A549 (cell line): ENCODE data around the gene EVA1C. TPM values are rescaled to one million over a fixed set of nuclear protein-coding genes. Genes with fewer than 3 reads are reported as not detected.

ENCODE experiments used
- ATAC-seq, 2 experiments: fragments of 200-7000 bp in 1 of 2; fragments of >200 bp in 1 of 2; cut with Nextera tagmentation in 1 of 2; cut with Tn5 transposase in 1 of 2; 3 replicates each; pipeline versions ENCODE4 v1.8.0 to v1.9.1; 2018 to 2020; ENCODE audit warnings: mild to moderate bottlenecking in 1 of 2, moderate library complexity in 1 of 2
- CTCF ChIA-PET: fragments of 300-600 bp; sonication (Branson Sonifier 250); formaldehyde crosslinking; extraction: SDS; loops from one replicate; lab custom pipeline; 2021; ENCODE audit warnings: antibody characterized with exemption, inconsistent platforms; lab: Yijun Ruan, JAX
- POLR2A ChIA-PET: fragments of 350-600 bp; formaldehyde crosslinking; extraction: SDS; loops from one replicate; lab custom pipeline; 2021; ENCODE audit warnings: antibody characterized with exemption, inconsistent platforms; lab: Yijun Ruan, JAX
- DNase-seq, 2 experiments: peaks; one replicate each; pipeline versions ENCODE4 v3.0.0 to v3.0.0-alpha.2; 2011 to 2016; ENCODE audit warnings: low read depth in 1 of 2, low spot score in 1 of 2
- FAIRE-seq: peaks from 2 replicates; lab custom pipeline; 2011; peaks lifted over from hg19 to GRCh38; lab: Jason Lieb, UNC
- H3K27ac ChIP-seq, 2 experiments: fragments of >200 bp; sonication (Bioruptor Twin); formaldehyde crosslinking; 3 replicates each; pipeline ENCODE4 v1.5.1; 2016 to 2017
- H3K4me1 ChIP-seq: fragments of >200 bp; sonication (Bioruptor Twin); formaldehyde crosslinking; 3 replicates; pipeline ENCODE4 v1.6.1; 2016
- H3K4me2 ChIP-seq: fragments of >200 bp; sonication (Bioruptor Twin); formaldehyde crosslinking; 3 replicates; pipeline ENCODE4 v1.6.1; 2016
- H3K4me3 ChIP-seq: fragments of >200 bp; sonication (Bioruptor Twin); formaldehyde crosslinking; 3 replicates; pipeline ENCODE4 v1.5.1; 2016
- H3K9me3 ChIP-seq: fragments of >200 bp; sonication (Bioruptor Twin); formaldehyde crosslinking; 3 replicates; pipeline ENCODE4 v1.6.1; 2016
- EHF ChIP-seq: fragments of 250-450 bp; sonication (Bioruptor Pico); IDR thresholded peaks from 2 replicates; pipeline ENCODE4 v1.5.0; 2020; ENCODE audit warnings: mild to moderate bottlenecking
- EP300 ChIP-seq, 2 experiments: fragments of >200 bp; sonication (Bioruptor Twin); formaldehyde crosslinking; IDR thresholded peaks; 2 replicates in 1 of 2; 3 replicates in 1 of 2; pipeline ENCODE4 v1.6.1; 2016 to 2017
- HOXB13 ChIP-seq: fragments of 250-450 bp; sonication (Bioruptor Pico); IDR thresholded peaks from 2 replicates; pipeline ENCODE4 v1.5.0; 2020; ENCODE audit warnings: low read depth, mild to moderate bottlenecking, moderate library complexity
- HOXB5 ChIP-seq: fragments of 250-450 bp; sonication (Bioruptor Pico); IDR thresholded peaks from 2 replicates; pipeline ENCODE4 v1.5.0; 2020; ENCODE audit warnings: mild to moderate bottlenecking, moderate library complexity
- JUN ChIP-seq, 2 experiments: fragments of >200 bp; sonication (Bioruptor Twin); formaldehyde crosslinking; IDR thresholded peaks; 2 replicates in 1 of 2; 3 replicates in 1 of 2; pipeline ENCODE4 v1.6.1; 2016 to 2017
- MYC ChIP-seq: IDR thresholded peaks from 2 replicates; pipeline ENCODE4 v1.6.1; 2012; ENCODE audit warnings: mild to moderate bottlenecking, inconsistent platforms, low read length, improper control_type of control experiment, borderline replicate concordance
- NR3C1 ChIP-seq: fragments of >200 bp; sonication (Bioruptor Twin); formaldehyde crosslinking; IDR thresholded peaks from 3 replicates; pipeline ENCODE4 v1.6.1; 2017
- RCOR1 ChIP-seq: fragments of 150-350 bp; IDR thresholded peaks from 2 replicates; pipeline ENCODE4 v1.6.1; 2014; ENCODE audit warnings: antibody characterized with exemption, low read length, low read depth
- RFX5 ChIP-seq: fragments of 450-650 bp; IDR thresholded peaks from 2 replicates; pipeline ENCODE4 v1.7.1; 2014; ENCODE audit warnings: antibody characterized with exemption, mild to moderate bottlenecking, moderate library complexity
- SREBF2 ChIP-seq: fragments of 450-650 bp; IDR thresholded peaks from 2 replicates; pipeline ENCODE4 v1.6.1; 2014; ENCODE audit warnings: mild to moderate bottlenecking, moderate library complexity
- ZSCAN20 ChIP-seq: fragments of 250-450 bp; sonication (Bioruptor Pico); IDR thresholded peaks from 2 replicates; pipeline ENCODE4 v1.8.0; 2022; ENCODE audit warnings: mild to moderate bottlenecking, moderate library complexity
- WGBS: methylation state at CpG from one replicate; pipeline ENCODE4 v1.1.6; 2017; ENCODE audit errors: missing lambda C conversion rate; 5-methylcytosine and 5-hydroxymethylcytosine counted together
- polyA plus RNA-seq, 4 experiments: library from polyadenylated mRNA; depleted of rRNA in 3 of 4; stranded (reverse); fragments of >200 nt; fragmentation: RNase III in 1 of 4; extraction: RNeasy Plus Mini Kit Qiagen cat#74134 plus additional on column Dnase treatment in 1 of 4; gene quantifications; 2 replicates in 3 of 4; 3 replicates in 1 of 4; pipeline ENCODE4 v1.2.3, GENCODE V29; 2011 to 2017
- TF ChIP-seq, protein P1 (sequence below): fragments of 150-350 bp; IDR thresholded peaks from 2 replicates; pipeline ENCODE4 v1.6.1; 2014; ENCODE audit warnings: low read depth, mild to moderate bottlenecking, low read length

EVA1C gene
- polyA plus RNA-seq, 2 of the 4 experiments (the other 2 are of a cell fraction), result 41.1 to 48.0 TPM

DNA sequence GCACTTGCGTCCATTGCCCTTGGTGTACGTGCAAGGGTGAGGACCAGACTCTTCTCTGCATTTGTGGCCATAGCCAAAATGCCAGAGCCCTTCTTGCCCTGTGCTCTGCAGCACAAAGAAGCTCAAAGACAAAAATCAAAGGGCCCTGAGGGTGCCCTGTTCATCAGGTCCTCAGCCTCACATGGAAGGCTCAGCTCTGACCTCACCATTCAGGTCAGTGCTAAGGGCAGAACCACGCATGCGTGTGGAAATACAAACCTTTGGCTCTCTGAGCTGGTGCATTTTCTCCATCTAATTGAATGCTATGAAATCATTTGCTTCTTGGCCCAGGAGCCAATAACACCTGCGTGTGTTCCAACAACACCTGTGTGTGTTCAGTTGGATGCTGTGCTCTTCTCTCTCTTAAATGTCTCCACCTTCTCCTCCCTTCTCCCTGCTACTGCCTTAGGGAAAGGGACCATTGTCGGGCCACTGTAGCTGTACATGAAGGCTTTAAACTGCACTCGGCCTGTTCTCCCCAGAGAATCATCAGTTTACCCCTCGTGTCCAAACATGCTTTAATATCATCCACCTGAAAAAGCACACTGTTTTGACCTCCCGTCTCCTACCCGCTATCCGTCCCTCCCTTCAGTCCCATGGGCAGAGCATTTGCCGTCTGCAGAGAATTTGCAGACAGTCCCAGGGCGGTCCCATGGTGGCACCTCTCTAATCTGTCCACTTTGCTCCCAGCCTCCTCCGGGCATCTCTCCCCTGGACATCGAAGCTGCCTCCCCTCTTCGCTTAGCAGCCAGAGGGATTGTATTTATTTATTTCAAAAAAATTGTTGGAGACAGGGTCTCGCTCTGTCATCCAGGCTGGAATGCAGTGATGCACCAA is 60.6 kb downstream of the EVA1C start:
- TF ChIP-seq HOXB5, result no peak
- no peak for TF ChIP-seq SREBF2
- no peak for TF ChIP-seq RCOR1
- TF ChIP-seq EHF (CRISPR knock-in tag), result no peak
- TF ChIP-seq, protein P1, sequence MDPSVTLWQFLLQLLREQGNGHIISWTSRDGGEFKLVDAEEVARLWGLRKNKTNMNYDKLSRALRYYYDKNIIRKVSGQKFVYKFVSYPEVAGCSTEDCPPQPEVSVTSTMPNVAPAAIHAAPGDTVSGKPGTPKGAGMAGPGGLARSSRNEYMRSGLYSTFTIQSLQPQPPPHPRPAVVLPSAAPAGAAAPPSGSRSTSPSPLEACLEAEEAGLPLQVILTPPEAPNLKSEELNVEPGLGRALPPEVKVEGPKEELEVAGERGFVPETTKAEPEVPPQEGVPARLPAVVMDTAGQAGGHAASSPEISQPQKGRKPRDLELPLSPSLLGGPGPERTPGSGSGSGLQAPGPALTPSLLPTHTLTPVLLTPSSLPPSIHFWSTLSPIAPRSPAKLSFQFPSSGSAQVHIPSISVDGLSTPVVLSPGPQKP, result no peak
- Histone ChIP-seq H3K9me3 (no peaks in the 10 kb centered on the region), H3K4me1 (peaks cover 40% of the 10 kb centered on the region), H3K4me3 (no peak overlapping the region), H3K27ac (peak overlapping the region; percentile 24 to 88; a peak in 4 of 6 replicates), H3K4me2 (no peak overlapping the region)
- no peak for FAIRE-seq
- ChIA-PET CTCF (interaction anchor here (0.9 to 2.6 kb wide), 4 partner anchors 58 to 128 kb away, joined by 3 to 8 read pairs (median 5); no protein-coding TSS in a partner anchor), POLR2A (no interaction called here)
- 92% methylated on average over 17 of the region's 17 CpGs for WGBS
- no peak for DNase-seq
- ATAC-seq, result no peak

DNA sequence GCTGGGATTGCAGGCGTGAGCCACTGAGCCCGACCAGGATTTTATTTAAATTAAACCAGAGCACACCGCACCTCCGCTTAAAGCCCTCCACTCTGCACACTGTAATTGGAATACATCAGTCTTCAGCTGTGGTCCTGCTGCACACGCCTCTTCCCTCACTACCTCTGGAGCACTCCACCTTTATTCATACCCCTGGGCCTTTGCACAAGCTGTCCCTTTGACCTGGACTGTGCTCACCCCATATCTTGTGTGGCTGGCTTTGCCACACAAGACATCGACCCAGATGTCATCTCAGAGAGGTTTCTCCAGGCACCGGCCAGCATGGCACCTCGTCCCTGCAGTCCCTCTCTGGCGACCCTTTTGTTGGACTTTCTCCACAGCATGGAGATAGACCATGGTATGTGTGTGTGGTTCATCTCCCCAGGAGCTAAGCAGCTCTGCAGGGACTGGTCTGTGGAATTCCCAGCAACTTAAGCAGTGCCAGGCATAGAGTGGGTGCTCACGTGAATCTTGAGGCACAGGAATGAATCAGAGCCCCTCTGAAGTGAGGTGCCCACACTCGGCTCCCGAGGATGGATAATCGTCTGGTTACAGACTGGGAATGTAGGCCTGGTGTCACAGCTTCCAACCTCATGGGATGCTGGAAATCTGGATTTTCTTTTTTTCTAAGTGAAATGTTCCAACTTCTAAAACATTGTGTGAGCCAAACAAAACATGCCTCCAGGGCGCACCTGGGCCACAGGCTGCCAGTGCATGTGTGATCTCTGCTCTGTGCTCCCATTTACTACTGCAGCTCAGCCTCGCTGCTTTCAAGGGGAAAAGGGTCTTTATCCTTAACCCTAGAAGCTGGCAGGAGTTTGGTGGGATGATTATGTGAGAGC is 61.9 kb downstream of the EVA1C start:
- Histone ChIP-seq H3K4me1 (peaks cover 42% of the 10 kb centered on the region), H3K9me3 (no peaks in the 10 kb centered on the region), H3K27ac (peak overlapping the region; percentile 75 to 88), H3K4me2 (peak overlapping the region; percentile 72), H3K4me3 (no peak overlapping the region)
- FAIRE-seq (no peak), DNase-seq (no peak), ATAC-seq (no peak; a peak in 1 of 6 replicates)
- CTCF ChIA-PET, result interaction anchor here (0.6 to 2.6 kb wide), 7 partner anchors 18 to 126 kb away, joined by 3 to 8 read pairs (median 3); no protein-coding TSS in a partner anchor
- TF ChIP-seq JUN (IDR thresholded peaks at IDR 0.05) (0 out of 5 replicates have a peak, but pooled peaks of 1 of the 2 experiments have one; percentile 28), ZSCAN20 (CRISPR knock-in tag) (no peak), NR3C1 (no peak), RFX5 (no peak), MYC (no peak)
- POLR2A ChIA-PET, result interaction anchor here (1.3 kb wide), 1 partner anchor 11 kb away, joined by 10 read pairs; no protein-coding TSS in a partner anchor
- WGBS, result 86% methylated on average over 15 of the region's 15 CpGs

DNA sequence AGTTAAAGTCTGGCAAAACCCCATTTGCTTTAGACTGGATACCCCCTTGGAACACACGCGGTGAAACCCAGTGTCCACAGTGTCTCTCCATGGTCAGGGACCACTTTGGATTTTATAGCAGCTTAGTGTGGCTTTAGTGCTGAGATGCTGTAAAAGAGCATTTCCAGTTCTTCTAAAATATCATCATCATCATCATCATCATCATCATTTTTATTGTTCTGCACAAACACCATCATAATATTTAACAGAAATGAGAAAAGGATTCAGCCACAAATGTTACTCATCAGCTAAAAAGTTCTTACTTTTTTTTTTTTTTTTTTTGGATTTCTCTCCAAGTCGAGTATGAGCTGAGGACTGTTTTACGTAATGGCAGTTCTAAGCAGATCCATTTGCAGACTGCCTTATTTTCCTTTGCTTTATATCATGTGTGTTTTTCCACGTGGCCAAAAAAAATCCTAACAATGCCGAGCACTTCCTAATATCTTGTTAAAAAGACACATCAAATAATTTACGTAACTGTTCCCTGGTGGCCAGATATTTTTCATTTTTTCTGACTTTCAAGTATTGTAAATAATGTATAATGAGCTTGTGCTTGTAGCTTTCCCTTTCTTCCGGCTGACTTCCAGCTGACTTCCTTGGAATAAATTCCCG is 62.8 kb downstream of the EVA1C start:
- ChIA-PET POLR2A (interaction anchor here (0.8 to 1.3 kb wide), 2 partner anchors 11 to 64 kb away, joined by 3 to 10 read pairs; no protein-coding TSS in a partner anchor), CTCF (interaction anchor here (0.6 to 2.6 kb wide), 7 partner anchors 19 to 126 kb away, joined by 3 to 8 read pairs (median 3); no protein-coding TSS in a partner anchor)
- peak overlapping the region; percentile 75 to 88 for H3K27ac ChIP-seq
- ATAC-seq (0 out of 6 replicates have a peak, but pooled peaks of 1 of the 2 experiments have one; percentile 24), DNase-seq (peak in 1 of 2 experiments; percentile 46), FAIRE-seq (no peak)
- H3K4me1 ChIP-seq, result peaks cover 49% of the 10 kb centered on the region
- H3K4me3 ChIP-seq, result no peak overlapping the region
- no peak for TF ChIP-seq HOXB13
- TF ChIP-seq EP300 (IDR thresholded peaks at IDR 0.05), result 0 out of 5 replicates have a peak, but pooled peaks of 1 of the 2 experiments have one; percentile 36
- peak overlapping the region; percentile 72 for H3K4me2 ChIP-seq
- no peaks in the 10 kb centered on the region for H3K9me3 ChIP-seq
- 28% methylated on average over 9 of the region's 9 CpGs for WGBS
